Neural crest cell (in vitro differentiated cells): ENCODE results near the gene PRADC1. TPM values are rescaled to one million over a fixed set of nuclear protein-coding genes. Genes with fewer than 3 reads are reported as not detected.
"Not testable (repeated sequence)": the region's sequence is repeated elsewhere in the genome, so short reads cannot be mapped to it uniquely, and the experiment has no call there.

ENCODE experiments used
- DNase-seq: peaks from one replicate; pipeline ENCODE4 v3.0.0; 2021; ENCODE audit warnings: low read depth, mixed read lengths, low spot score
- H3K27ac Mint-ChIP-seq: one replicate; pipeline ENCODE4 v1.8.0; 2021; ENCODE audit warnings: mild to moderate bottlenecking, mixed read lengths; ENCODE audit not compliant: unreplicated experiment
- H3K27me3 Mint-ChIP-seq: 2 replicates; pipeline ENCODE4 v1.8.0; 2021; ENCODE audit warnings: low read depth, mild to moderate bottlenecking, mixed read lengths
- H3K36me3 Mint-ChIP-seq: 2 replicates; pipeline ENCODE4 v1.8.0; 2021; ENCODE audit warnings: low read depth, mild to moderate bottlenecking, mixed read lengths
- H3K4me1 Mint-ChIP-seq: 2 replicates; pipeline ENCODE4 v1.8.0; 2021; ENCODE audit warnings: mixed read lengths
- H3K4me3 Mint-ChIP-seq: one replicate; pipeline ENCODE4 v1.8.0; 2021; ENCODE audit warnings: mild to moderate bottlenecking, mixed read lengths
- H3K9me3 Mint-ChIP-seq: 2 replicates; pipeline ENCODE4 v1.8.0; 2021; ENCODE audit warnings: mixed read lengths
- CTCF ChIP-seq: fragments of 200-600 bp; sonication (generic); conservative IDR thresholded peaks from 2 replicates; pipeline ENCODE4 v1.5.0; 2021; ENCODE audit warnings: antibody characterized with exemption, mild to moderate bottlenecking
- total RNA-seq: library from RNA; stranded (reverse); gene quantifications from 2 replicates; pipeline ENCODE4 v1.2.1, GENCODE V29; 2021

The PRADC1 gene
- total RNA-seq, 1 donor from 2014 or later = 11.4 TPM

DNA sequence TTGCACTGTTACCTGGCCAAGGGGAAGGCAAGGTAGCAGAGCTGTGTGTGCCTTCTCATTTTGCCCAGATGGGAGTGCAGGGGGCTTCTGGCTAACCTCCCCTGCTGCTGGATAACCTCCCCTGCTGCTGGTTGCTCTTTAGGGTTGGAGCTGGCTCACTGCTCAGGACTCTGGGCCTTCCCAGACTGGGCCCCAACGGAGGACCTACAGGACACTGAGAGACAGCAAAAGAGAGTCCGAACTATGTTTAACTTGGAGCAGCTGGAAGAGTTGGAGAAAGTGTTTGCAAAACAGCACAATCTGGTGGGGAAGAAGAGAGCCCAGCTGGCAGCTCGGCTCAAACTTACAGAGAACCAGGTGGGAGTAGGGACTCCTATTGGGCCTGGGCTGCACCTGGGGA is 24.8 kb downstream of the PRADC1 start:
- H3K27me3 Mint-ChIP-seq = peaks cover 69% of the 10 kb centered on the region
- TF ChIP-seq CTCF = no peak
- DNase-seq = no peak
- no peaks in the 10 kb centered on the region for H3K9me3 Mint-ChIP-seq
- H3K4me3 Mint-ChIP-seq = no peak overlapping the region
- H3K36me3 Mint-ChIP-seq = no peaks in the 10 kb centered on the region
- H3K4me1 Mint-ChIP-seq = peaks cover 4% of the 10 kb centered on the region
- H3K27ac Mint-ChIP-seq = no peak overlapping the region

GRCh38 chr2:73205611-73206010 is 27.4 kb downstream of the PRADC1 start:
- Mint-ChIP-seq H3K27ac (no peak overlapping the region), H3K36me3 (no peaks in the 10 kb centered on the region), H3K4me3 (no peak overlapping the region), H3K27me3 (peaks cover 94% of the 10 kb centered on the region), H3K9me3 (no peaks in the 10 kb centered on the region), H3K4me1 (peaks cover 7% of the 10 kb centered on the region)
- TF ChIP-seq CTCF = no peak
- DNase-seq = no peak

DNA sequence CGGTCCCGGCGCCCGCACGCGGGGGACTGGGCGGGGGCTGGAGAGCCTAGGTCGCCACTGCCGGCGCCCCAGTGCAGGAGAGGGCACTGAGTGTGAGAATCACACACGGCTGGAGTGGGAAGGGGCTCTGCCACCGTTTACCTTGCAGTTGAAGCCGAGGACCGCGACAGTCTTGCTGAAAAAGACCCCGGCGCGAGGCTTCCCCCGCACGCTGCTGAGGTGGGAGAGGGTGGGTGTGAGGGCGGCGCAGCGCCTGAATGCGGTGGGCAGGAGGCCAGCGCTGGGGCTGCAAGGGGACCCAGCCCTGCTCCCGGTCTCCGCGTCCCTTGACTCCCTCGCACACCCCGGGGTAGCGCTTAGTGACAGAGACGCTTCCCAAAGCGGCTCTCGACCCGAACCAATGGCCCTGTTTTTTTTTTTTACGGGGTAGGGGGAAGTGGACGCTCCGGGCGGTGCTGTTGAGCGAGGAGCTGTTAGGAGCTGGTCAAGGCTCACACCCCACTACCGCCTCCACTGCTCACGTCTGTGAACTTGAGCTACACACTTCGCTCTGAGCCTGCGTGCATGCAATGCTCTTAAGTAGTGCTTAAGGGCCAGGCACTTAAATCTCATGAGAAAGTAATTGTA is 29.9 kb downstream of the PRADC1 start:
- Mint-ChIP-seq H3K27ac (no peak overlapping the region), H3K4me1 (peaks cover 7% of the 10 kb centered on the region), H3K9me3 (no peaks in the 10 kb centered on the region), H3K36me3 (no peaks in the 10 kb centered on the region), H3K4me3 (no peak overlapping the region), H3K27me3 (peaks cover 97% of the 10 kb centered on the region)
- DNase-seq = no peak
- TF ChIP-seq CTCF = no peak

DNA sequence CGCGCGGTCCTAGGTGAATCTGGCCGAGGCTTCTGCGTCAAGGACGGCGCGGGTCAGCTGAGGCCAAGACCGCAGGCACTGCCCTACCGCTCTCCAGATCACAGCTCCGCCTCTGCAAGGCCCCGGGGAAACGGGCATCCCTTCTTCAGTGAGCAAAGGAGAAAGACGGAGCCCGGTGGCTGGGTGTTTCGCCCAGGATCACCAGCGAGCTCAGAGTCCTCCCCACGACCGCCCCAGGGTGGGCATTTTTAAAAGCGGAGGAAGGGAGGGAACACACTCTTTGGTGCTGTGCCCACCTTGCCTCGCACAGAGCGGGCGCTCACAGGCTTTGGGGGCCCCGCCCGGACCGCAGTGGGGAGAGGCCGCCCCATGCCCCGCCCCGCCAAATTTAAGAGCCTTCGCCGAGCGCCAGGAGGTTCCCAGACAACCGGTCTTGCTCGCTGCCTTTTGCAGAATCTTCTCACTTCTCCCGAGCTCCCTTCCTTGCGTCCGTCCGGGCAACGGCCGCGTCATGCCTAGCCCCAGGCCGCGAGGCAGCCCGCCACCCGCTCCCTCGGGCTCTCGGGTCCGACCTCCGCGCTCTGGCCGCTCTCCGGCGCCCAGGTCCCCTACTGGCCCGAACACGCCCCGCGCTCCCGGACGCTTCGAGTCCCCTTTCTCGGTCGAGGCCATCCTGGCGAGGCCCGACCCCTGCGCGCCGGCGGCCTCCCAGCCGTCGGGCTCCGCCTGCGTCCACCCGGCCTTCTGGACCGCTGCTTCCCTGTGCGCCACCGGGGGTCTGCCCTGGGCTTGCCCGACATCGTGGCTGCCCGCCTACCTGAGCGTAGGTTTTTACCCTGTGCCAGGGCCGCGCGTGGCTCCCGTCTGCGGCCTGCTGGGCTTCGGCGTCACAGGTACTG is 30.6 kb downstream of the PRADC1 start, which contains the start of gene NOTO:
Gene NOTO (plus strand): TSS at position 419 of the 899 bp plus-strand sequence. CDS start 93 bp downstream, at position 512.
- peak within 1 kb of the TSS; percentile 28 for H3K4me3 Mint-ChIP-seq
- peak; percentile 19 for TF ChIP-seq CTCF
- peak; percentile 15 for DNase-seq
- peaks cover 97% of the 10 kb centered on the region for H3K27me3 Mint-ChIP-seq
- H3K9me3 Mint-ChIP-seq = no peaks in the 10 kb centered on the region
- no peak within 1 kb of the TSS for H3K27ac Mint-ChIP-seq
- peaks cover 7% of the 10 kb centered on the region for H3K4me1 Mint-ChIP-seq
- no peaks in the 10 kb centered on the region for H3K36me3 Mint-ChIP-seq

GRCh38 chr2:73200281-73200680 is 32.8 kb downstream of the PRADC1 start:
- not testable (repeated sequence) for H3K4me3 Mint-ChIP-seq, H3K4me1 Mint-ChIP-seq, H3K9me3 Mint-ChIP-seq, H3K27ac Mint-ChIP-seq, H3K36me3 Mint-ChIP-seq, DNase-seq
- peaks cover 96% of the 10 kb centered on the region for H3K27me3 Mint-ChIP-seq

GRCh38 chr2:73197579-73197978 is 35.5 kb downstream of the PRADC1 start:
- peaks cover 75% of the 10 kb centered on the region for H3K27me3 Mint-ChIP-seq

More at GRCh38 chr2:73197579-73197978, 35.5 kb downstream of the PRADC1 start:
- TF ChIP-seq CTCF = no peak
- H3K4me1 Mint-ChIP-seq = peaks cover 7% of the 10 kb centered on the region
- no peaks in the 10 kb centered on the region for H3K9me3 Mint-ChIP-seq
- no peak for DNase-seq
- no peak overlapping the region for H3K27ac Mint-ChIP-seq
- H3K36me3 Mint-ChIP-seq = no peaks in the 10 kb centered on the region
- no peak overlapping the region for H3K4me3 Mint-ChIP-seq
